ENCODE measurements around the gene UCP2. TPM values are rescaled to one million over a fixed set of nuclear protein-coding genes. Genes with fewer than 3 reads are reported as not detected.

The UCP2 gene
- total RNA-seq, 2 donors from 2014 or later: 42.0 to 57.7 TPM

DNA sequence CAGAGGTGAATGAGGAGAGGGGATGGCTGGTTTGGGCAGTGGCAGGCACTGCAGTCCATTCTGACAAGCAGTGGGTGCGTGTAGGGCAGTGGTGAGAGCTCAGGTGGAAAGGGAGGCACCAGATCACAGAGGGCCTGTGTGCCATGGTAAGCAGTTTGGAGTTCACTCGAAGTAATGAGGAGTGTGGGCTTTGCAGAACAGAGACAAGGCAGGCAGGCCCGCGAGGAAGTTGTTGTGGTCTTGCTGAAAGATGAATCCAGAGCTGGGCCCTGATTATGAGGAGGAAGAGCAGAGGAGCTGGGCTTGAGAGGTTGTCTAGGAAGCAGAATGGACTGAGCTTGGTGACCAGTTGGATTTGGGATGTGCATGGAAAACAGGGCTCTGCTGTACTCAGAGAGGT lies 33.4 kb downstream of the UCP2 start:
- H3K9me3 ChIP-seq: no peaks in the 10 kb centered on the region
- H3K27me3 ChIP-seq (replicated peaks; ENCODE audit: insufficient read depth): no peaks in the 10 kb centered on the region
- H3K4me1 ChIP-seq (ENCODE audit: control insufficient read depth in 1 of 2, low read depth in 2 of 2): no peaks in the 10 kb centered on the region
- H3K36me3 ChIP-seq: no peaks in the 10 kb centered on the region
- TF ChIP-seq, protein P1, sequence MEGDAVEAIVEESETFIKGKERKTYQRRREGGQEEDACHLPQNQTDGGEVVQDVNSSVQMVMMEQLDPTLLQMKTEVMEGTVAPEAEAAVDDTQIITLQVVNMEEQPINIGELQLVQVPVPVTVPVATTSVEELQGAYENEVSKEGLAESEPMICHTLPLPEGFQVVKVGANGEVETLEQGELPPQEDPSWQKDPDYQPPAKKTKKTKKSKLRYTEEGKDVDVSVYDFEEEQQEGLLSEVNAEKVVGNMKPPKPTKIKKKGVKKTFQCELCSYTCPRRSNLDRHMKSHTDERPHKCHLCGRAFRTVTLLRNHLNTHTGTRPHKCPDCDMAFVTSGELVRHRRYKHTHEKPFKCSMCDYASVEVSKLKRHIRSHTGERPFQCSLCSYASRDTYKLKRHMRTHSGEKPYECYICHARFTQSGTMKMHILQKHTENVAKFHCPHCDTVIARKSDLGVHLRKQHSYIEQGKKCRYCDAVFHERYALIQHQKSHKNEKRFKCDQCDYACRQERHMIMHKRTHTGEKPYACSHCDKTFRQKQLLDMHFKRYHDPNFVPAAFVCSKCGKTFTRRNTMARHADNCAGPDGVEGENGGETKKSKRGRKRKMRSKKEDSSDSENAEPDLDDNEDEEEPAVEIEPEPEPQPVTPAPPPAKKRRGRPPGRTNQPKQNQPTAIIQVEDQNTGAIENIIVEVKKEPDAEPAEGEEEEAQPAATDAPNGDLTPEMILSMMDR (IDR thresholded peaks at IDR 0.05): no peak
- ATAC-seq (ENCODE audit: insufficient number of reproducible peaks, low FRiP score, low read depth): no peak
- no peak overlapping the region for H3K27ac ChIP-seq
- H3K4me3 ChIP-seq: no peak overlapping the region
- no peak for DNase-seq (ENCODE audit: low spot score)

DNA sequence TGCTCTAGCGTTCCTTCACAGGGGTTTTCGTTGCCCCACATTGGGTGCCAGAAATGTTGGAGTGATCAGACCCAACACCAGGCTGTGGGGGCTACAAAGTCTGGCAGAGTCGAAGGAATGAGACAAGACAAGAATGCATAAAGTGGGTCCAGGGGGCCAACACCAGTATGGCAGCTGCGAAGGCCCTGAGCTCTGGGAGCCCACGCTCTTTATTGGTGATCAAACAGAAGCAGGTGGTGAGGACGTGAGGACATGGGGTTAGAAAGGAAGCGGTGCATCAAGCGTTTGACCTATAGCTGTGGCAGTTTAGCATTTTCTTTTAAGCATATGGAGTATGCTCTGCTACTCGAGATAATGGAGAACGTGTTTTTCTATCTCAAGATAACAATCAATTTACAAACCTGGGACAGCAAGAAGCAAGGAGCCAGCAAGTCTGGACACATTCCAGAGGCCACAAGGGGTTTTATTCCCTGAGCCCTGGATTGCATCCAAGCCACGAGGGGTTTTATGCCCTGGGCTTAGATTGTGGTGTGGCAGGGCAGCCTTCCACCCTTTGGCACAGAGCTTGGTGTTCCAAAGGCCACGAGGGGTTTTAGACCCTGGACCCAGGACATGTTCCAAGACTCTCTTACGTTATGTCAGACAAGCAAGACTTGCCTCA lies 35.7 kb downstream of the UCP2 start:
- TF ChIP-seq, protein P1 (IDR thresholded peaks at IDR 0.05): no peak
- Histone ChIP-seq H3K4me3 (no peak overlapping the region), H3K27ac (no peak overlapping the region), H3K4me1 (ENCODE audit: control insufficient read depth in 1 of 2, low read depth in 2 of 2) (no peaks in the 10 kb centered on the region), H3K27me3 (replicated peaks; ENCODE audit: insufficient read depth) (no peaks in the 10 kb centered on the region), H3K9me3 (no peaks in the 10 kb centered on the region), H3K36me3 (no peaks in the 10 kb centered on the region)
- no peak for ATAC-seq (ENCODE audit: insufficient number of reproducible peaks, low FRiP score, low read depth)
- no peak for DNase-seq (ENCODE audit: low spot score)

DNA sequence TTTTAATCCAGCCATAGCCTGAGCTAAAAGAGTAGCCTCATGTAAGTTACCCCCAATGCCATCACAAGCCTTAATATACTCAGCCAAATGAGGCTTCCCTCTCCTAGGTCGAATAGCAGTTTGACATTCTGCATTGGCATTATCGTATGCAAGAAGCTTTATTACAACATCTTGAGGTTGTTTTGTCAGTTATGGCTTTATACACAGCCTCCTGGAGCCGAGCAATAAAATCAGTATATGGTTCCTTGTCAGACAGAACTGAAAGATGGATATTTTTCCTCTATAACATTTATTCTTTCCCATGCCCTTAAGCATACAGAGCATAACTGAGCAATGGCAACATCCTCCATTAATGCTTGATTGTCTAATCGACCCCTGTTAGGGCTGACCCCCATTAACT lies 37.2 kb downstream of the UCP2 start:
- Histone ChIP-seq H3K4me3 (no peak overlapping the region), H3K9me3 (no peaks in the 10 kb centered on the region), H3K27me3 (replicated peaks; ENCODE audit: insufficient read depth) (no peaks in the 10 kb centered on the region), H3K4me1 (ENCODE audit: control insufficient read depth in 1 of 2, low read depth in 2 of 2) (peaks cover 3 to 5% of the 10 kb centered on the region in 2 donors), H3K27ac (no peak overlapping the region), H3K36me3 (no peaks in the 10 kb centered on the region)
- no peak for ATAC-seq (ENCODE audit: insufficient number of reproducible peaks, low FRiP score, low read depth)
- TF ChIP-seq, protein P1 (IDR thresholded peaks at IDR 0.05): no peak
- DNase-seq (ENCODE audit: low spot score): no peak

DNA sequence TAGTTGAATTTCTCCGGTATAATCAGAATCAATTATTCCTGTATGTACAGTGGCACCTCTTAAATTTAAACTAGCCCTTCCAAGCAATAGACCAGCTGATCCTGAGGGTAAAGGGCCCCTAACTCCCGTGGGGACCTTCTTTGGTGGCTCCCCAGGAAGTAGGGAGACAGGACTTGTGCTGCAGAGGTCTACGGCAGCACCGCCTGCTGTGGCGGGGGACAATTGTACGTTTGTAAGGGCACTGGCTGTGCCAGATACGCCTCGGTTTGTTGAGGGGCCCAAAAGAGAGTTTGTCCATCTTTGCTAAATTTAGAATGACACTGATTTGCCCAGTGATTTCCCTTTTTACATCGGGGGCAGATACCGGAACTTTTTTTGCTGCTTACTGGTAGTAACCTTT lies 37.7 kb downstream of the UCP2 start:
- H3K4me1 ChIP-seq (ENCODE audit: control insufficient read depth in 1 of 2, low read depth in 2 of 2): peaks cover 3 to 7% of the 10 kb centered on the region in 2 donors
- H3K9me3 ChIP-seq: no peaks in the 10 kb centered on the region
- TF ChIP-seq, protein P1 (IDR thresholded peaks at IDR 0.05): no peak
- no peak overlapping the region for H3K27ac ChIP-seq
- no peaks in the 10 kb centered on the region for H3K36me3 ChIP-seq
- H3K27me3 ChIP-seq (replicated peaks; ENCODE audit: insufficient read depth): no peaks in the 10 kb centered on the region
- no peak for DNase-seq (ENCODE audit: low spot score)
- ATAC-seq (ENCODE audit: insufficient number of reproducible peaks, low FRiP score, low read depth): no peak
- H3K4me3 ChIP-seq: no peak overlapping the region

DNA sequence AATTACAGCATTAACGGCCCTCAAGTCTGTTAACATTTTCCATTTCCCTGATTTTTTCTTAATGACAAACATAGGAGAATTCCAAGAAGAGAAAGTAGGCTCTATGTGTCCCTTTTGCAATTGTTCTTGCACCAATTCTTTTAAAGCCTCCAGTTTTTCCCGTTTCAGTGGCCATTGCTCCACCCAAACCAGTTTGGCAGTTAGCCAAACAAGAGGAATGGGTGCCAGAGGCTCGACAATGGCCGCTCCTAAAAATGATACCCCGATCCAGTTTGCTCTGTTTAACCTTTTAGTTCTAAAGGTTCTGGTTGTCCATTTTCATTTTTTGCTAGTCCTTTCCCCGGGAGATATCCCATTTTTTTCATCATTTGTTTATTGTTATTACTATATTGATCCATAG lies 38.6 kb downstream of the UCP2 start:
- DNase-seq (ENCODE audit: low spot score) (no peak), ATAC-seq (ENCODE audit: insufficient number of reproducible peaks, low FRiP score, low read depth) (no peak)
- Histone ChIP-seq H3K36me3 (no peaks in the 10 kb centered on the region), H3K9me3 (no peaks in the 10 kb centered on the region), H3K4me3 (no peak overlapping the region), H3K27ac (no peak overlapping the region), H3K4me1 (ENCODE audit: control insufficient read depth in 1 of 2, low read depth in 2 of 2) (peaks cover 3 to 7% of the 10 kb centered on the region in 2 donors), H3K27me3 (replicated peaks; ENCODE audit: insufficient read depth) (no peaks in the 10 kb centered on the region)
- TF ChIP-seq, protein P1 (IDR thresholded peaks at IDR 0.05): no peak
